ENCODE measurements around the gene DCUN1D3.
A peak's percentile ranks its signal among the peaks of the same experiment; 100 is the strongest.

The DCUN1D3 gene

DNA sequence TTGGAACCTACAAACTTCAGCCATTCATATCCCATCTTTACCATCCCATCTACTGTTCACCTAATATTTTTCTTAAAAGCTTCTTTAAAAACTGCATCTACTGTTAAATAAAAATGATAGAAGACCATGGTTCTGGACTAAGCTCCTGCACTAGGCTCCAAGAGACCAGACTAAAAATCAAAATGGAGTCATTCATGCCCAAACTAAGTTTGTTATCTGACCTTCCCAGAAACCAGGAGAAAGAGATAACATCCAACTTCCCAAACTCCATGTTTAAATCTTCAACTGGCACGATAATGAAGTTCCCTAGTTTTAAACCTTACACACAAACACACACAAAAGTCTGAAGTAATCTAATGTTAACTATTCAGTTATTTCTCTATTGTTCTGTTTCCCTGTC is 13.8 kb downstream of the DCUN1D3 start:
- TF ChIP-seq, protein P1, sequence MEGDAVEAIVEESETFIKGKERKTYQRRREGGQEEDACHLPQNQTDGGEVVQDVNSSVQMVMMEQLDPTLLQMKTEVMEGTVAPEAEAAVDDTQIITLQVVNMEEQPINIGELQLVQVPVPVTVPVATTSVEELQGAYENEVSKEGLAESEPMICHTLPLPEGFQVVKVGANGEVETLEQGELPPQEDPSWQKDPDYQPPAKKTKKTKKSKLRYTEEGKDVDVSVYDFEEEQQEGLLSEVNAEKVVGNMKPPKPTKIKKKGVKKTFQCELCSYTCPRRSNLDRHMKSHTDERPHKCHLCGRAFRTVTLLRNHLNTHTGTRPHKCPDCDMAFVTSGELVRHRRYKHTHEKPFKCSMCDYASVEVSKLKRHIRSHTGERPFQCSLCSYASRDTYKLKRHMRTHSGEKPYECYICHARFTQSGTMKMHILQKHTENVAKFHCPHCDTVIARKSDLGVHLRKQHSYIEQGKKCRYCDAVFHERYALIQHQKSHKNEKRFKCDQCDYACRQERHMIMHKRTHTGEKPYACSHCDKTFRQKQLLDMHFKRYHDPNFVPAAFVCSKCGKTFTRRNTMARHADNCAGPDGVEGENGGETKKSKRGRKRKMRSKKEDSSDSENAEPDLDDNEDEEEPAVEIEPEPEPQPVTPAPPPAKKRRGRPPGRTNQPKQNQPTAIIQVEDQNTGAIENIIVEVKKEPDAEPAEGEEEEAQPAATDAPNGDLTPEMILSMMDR (IDR thresholded peaks at IDR 0.05): no peak
- Histone ChIP-seq H3K4me1 (ENCODE audit: control insufficient read depth in 1 of 2, insufficient read depth in 1 of 2, low read depth in 1 of 2, low read length in 1 of 2) (peaks cover 21 to 26% of the 10 kb centered on the region in 2 experiments), H3K27me3 (no peaks in the 10 kb centered on the region), H3K36me3 (no peaks in the 10 kb centered on the region), H3K9me3 (no peaks in the 10 kb centered on the region), H3K27ac (peak overlapping the region; percentile 6), H3K4me3 (ENCODE audit: low read depth in 1 of 2, low read length in 1 of 2) (no peak overlapping the region)

DNA sequence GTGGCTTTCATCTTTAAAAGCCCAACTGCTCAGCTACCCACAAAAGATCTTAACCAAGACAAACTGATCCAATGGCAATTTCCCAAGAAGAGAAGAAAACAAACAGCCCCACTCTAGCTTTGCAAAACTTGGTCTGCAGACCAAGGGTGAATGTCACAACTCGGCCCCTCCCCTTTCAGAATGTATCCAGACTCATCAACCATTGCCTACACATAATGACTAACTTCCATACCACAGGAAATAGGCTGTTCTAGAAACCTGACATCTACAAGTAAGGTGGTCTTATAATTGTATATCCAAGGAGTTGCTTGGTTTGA is 16.0 kb downstream of the DCUN1D3 start:
- TF ChIP-seq, protein P1 (IDR thresholded peaks at IDR 0.05): no peak
- H3K4me3 ChIP-seq (ENCODE audit: low read depth in 1 of 2, low read length in 1 of 2): no peak overlapping the region
- no peaks in the 10 kb centered on the region for H3K36me3 ChIP-seq
- H3K4me1 ChIP-seq (ENCODE audit: control insufficient read depth in 1 of 2, insufficient read depth in 1 of 2, low read depth in 1 of 2, low read length in 1 of 2): peaks cover 29 to 31% of the 10 kb centered on the region in 2 experiments
- H3K27ac ChIP-seq: peak overlapping the region; percentile 35
- no peaks in the 10 kb centered on the region for H3K9me3 ChIP-seq
- no peaks in the 10 kb centered on the region for H3K27me3 ChIP-seq

DNA sequence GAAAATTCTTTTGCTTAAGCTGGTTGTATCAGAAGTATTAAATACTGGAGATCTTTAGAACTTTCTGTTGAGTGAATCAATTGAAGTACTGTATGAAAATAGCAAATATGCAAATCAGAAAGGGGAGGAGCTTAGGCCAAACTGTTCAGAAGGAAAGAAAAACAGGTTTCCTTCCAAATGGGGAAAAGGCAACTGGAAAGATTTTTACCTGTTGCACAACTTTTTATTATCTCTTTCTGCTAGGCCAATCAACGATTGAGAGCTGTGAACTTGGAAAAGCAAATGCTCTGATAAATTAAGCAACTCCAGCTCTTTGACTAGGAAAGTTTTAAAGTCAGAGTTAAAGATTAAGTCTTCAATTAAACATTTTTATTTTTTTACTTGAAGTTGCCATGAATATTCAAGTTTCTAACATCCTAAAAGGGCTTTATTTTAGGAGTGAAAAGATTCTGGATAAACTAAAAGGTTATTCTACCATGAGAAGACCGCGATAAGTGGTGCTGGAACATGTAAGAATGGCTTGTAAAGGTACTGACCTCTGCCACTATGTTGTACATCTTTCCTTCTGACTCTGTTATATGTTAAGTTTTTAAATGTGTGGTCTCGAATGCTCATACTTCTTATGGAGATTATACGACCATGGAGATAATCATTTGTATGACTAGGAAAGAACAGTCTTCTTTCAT is 16.5 kb downstream of the DCUN1D3 start:
- Histone ChIP-seq H3K27me3 (no peaks in the 10 kb centered on the region), H3K36me3 (no peaks in the 10 kb centered on the region), H3K27ac (peak overlapping the region; percentile 35), H3K4me3 (ENCODE audit: low read depth in 1 of 2, low read length in 1 of 2) (no peak overlapping the region), H3K4me1 (ENCODE audit: control insufficient read depth in 1 of 2, insufficient read depth in 1 of 2, low read depth in 1 of 2, low read length in 1 of 2) (peaks cover 30 to 31% of the 10 kb centered on the region in 2 experiments), H3K9me3 (no peaks in the 10 kb centered on the region)
- TF ChIP-seq, protein P1 (IDR thresholded peaks at IDR 0.05): no peak

DNA sequence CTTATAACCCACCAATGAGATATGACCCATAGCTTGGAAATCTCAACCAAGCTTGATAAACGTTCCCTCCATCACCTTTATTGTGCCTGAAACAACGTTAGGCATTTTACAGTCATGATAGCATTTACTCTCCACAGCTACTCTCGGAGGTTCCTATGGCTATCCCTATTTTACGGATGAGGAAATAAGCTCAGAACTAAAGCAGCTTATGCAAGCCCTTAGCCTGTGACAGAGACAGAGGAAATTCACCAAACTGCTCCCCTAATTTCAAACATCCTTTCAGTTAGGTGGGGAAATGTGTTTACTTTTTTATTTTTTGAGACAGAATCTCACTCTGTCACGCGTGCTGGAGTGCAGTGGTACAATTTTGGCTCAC is 18.7 kb downstream of the DCUN1D3 start:
- Histone ChIP-seq H3K36me3 (no peaks in the 10 kb centered on the region), H3K4me1 (ENCODE audit: control insufficient read depth in 1 of 2, insufficient read depth in 1 of 2, low read depth in 1 of 2, low read length in 1 of 2) (peaks cover 29 to 30% of the 10 kb centered on the region in 2 experiments), H3K27me3 (no peaks in the 10 kb centered on the region), H3K4me3 (ENCODE audit: low read depth in 1 of 2, low read length in 1 of 2) (no peak overlapping the region), H3K9me3 (no peaks in the 10 kb centered on the region), H3K27ac (peak overlapping the region; percentile 48)
- TF ChIP-seq, protein P1 (IDR thresholded peaks at IDR 0.05): no peak

DNA sequence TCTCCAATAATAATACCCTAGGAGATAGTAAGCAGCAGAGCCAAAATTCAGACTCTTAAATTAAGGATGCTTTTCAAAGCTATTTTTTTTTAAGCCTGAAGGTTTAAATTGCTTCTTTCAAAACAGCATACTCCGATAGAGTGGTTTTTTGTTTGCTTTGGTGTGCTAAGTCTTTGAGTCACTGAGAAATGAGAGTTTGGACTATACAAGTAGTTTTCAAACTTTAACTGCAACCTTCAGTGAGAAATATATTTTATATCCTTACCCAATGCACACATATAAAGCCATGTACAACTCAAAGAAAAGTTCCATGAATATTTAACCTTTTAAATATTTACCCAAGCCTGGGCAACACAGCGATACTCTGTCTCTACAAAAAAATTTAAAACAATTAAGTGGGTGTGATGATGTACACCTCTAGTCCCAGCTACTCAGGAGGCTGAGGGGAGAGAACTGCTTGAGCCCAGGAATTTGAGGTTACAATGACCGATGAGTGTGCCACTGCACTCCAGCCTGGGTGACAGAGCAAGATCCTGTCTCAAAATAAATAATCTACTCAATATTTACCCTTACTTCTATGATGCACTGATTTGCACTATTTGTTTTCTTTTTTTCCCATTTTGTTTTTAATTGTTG is 19.2 kb downstream of the DCUN1D3 start:
- Histone ChIP-seq H3K4me3 (ENCODE audit: low read depth in 1 of 2, low read length in 1 of 2) (no peak overlapping the region), H3K4me1 (ENCODE audit: control insufficient read depth in 1 of 2, insufficient read depth in 1 of 2, low read depth in 1 of 2, low read length in 1 of 2) (peaks cover 27 to 30% of the 10 kb centered on the region in 2 experiments)

More for the DNA sequence above, 19.2 kb downstream of the DCUN1D3 start:
- H3K27ac ChIP-seq: peak overlapping the region; percentile 48
- TF ChIP-seq, protein P1 (IDR thresholded peaks at IDR 0.05): no peak
- no peaks in the 10 kb centered on the region for H3K27me3 ChIP-seq
- H3K9me3 ChIP-seq: no peaks in the 10 kb centered on the region
- no peaks in the 10 kb centered on the region for H3K36me3 ChIP-seq

All from neutrophil (primary cell).